Mesenchymal stem cell (in vitro differentiated cells and primary cell): ENCODE data around the gene CYP24A1.

ENCODE experiments used
- DNase-seq: peaks from one replicate; pipeline ENCODE4 v3.0.0-alpha.2; 2013
- H2AFZ ChIP-seq: one replicate; pipeline ENCODE4 v1.6.1; 2013; ENCODE audit warnings: low read depth, mild to moderate bottlenecking, control low read depth, inconsistent platforms, low read length, moderate library complexity
- H2AK5ac ChIP-seq: 2 replicates; pipeline ENCODE4 v1.6.1; 2013; ENCODE audit warnings: low read length, moderate library complexity, mild to moderate bottlenecking, inconsistent platforms; ENCODE audit not compliant: severe bottlenecking
- H2BK120ac ChIP-seq: one replicate; pipeline ENCODE4 v1.6.1; 2013; ENCODE audit warnings: low read depth, mild to moderate bottlenecking, inconsistent platforms, low read length, moderate library complexity
- H2BK12ac ChIP-seq, 2 experiments: one replicate each; pipeline ENCODE4 v1.6.1; 2013; ENCODE audit warnings: inconsistent platforms in 2 of 2, low read length in 2 of 2, mild to moderate bottlenecking in 2 of 2, moderate library complexity in 2 of 2, control low read depth in 1 of 2
- H2BK15ac ChIP-seq: one replicate; pipeline ENCODE4 v1.6.1; 2013; ENCODE audit warnings: mild to moderate bottlenecking, low read depth, inconsistent platforms; ENCODE audit not compliant: poor library complexity, severe bottlenecking
- H2BK5ac ChIP-seq: 2 replicates; pipeline ENCODE4 v1.6.1; 2013; ENCODE audit warnings: low read depth, mild to moderate bottlenecking, low read length, control low read depth, inconsistent platforms; ENCODE audit not compliant: poor library complexity, severe bottlenecking
- H3K14ac ChIP-seq, 2 experiments: one replicate each; pipeline ENCODE4 v1.6.1; 2013; ENCODE audit warnings: inconsistent platforms in 2 of 2, low read length in 2 of 2, control low read depth in 1 of 2, mild to moderate bottlenecking in 1 of 2, moderate library complexity in 1 of 2
- H3K18ac ChIP-seq, 2 experiments: one replicate each; pipeline ENCODE4 v1.6.1; 2013; ENCODE audit warnings: inconsistent platforms in 2 of 2, low read length in 2 of 2, control low read depth in 1 of 2, low read depth in 1 of 2, mild to moderate bottlenecking in 1 of 2
- H3K23ac ChIP-seq, 2 experiments: one replicate each; pipeline ENCODE4 v1.6.1; 2013; ENCODE audit warnings: inconsistent platforms in 2 of 2, low read length in 2 of 2, mild to moderate bottlenecking in 2 of 2, moderate library complexity in 2 of 2, control low read depth in 1 of 2
- H3K27ac ChIP-seq: 2 replicates; pipeline ENCODE4 v1.5.1; 2013; ENCODE audit warnings: mild to moderate bottlenecking, moderate library complexity, low read length, control low read depth, inconsistent platforms; ENCODE audit not compliant: poor library complexity, severe bottlenecking
- H3K27me3 ChIP-seq, 2 experiments: 2 replicates each; pipeline versions ENCODE4 v1.6.1 to v1.7.0; 2013; ENCODE audit warnings: low read length in 2 of 2, mild to moderate bottlenecking in 2 of 2, moderate library complexity in 2 of 2, control low read depth in 1 of 2, inconsistent platforms in 1 of 2; ENCODE audit not compliant: control insufficient read depth in 1 of 2, insufficient read depth in 1 of 2
- H3K36me3 ChIP-seq, 2 experiments: 2 replicates each; pipeline versions ENCODE4 v1.6.1 to v1.7.0; 2013; ENCODE audit warnings: low read length in 2 of 2, control low read depth in 1 of 2, inconsistent platforms in 1 of 2, low read depth in 1 of 2, mild to moderate bottlenecking in 1 of 2; ENCODE audit not compliant: insufficient read depth in 2 of 2, control insufficient read depth in 1 of 2
- H3K4ac ChIP-seq, 2 experiments: one replicate each; pipeline ENCODE4 v1.6.1; 2013; ENCODE audit warnings: inconsistent platforms in 2 of 2, low read length in 2 of 2, mild to moderate bottlenecking in 2 of 2, moderate library complexity in 2 of 2, control low read depth in 1 of 2, low read depth in 1 of 2
- H3K4me1 ChIP-seq: 2 replicates; pipeline ENCODE4 v1.6.1; 2013; ENCODE audit warnings: low read depth, low read length, control low read depth; ENCODE audit not compliant: control insufficient read depth, insufficient read depth
- H3K4me2 ChIP-seq: 2 replicates; pipeline ENCODE4 v1.6.1; 2013; ENCODE audit warnings: low read length, mild to moderate bottlenecking, inconsistent platforms; ENCODE audit not compliant: poor library complexity, severe bottlenecking
- H3K4me3 ChIP-seq, 2 experiments: 2 replicates each; pipeline versions ENCODE4 v1.5.1 to v1.7.0; 2013; ENCODE audit warnings: low read length in 2 of 2, mild to moderate bottlenecking in 2 of 2, control low read depth in 1 of 2, low read depth in 1 of 2; ENCODE audit not compliant: insufficient read depth in 1 of 2
- H3K79me1 ChIP-seq: replicated peaks from 2 replicates; pipeline ENCODE4 v1.6.1; 2013; ENCODE audit warnings: mild to moderate bottlenecking, control low read depth, low read length, inconsistent platforms; ENCODE audit not compliant: poor library complexity, severe bottlenecking
- H3K9ac ChIP-seq: 2 replicates; pipeline ENCODE4 v1.7.0; 2013; ENCODE audit warnings: mild to moderate bottlenecking, low read length, moderate library complexity
- H3K9me3 ChIP-seq: 2 replicates; pipeline ENCODE4 v1.7.0; 2013; ENCODE audit warnings: mild to moderate bottlenecking, low read length; ENCODE audit not compliant: control insufficient read depth
- H4K8ac ChIP-seq: one replicate; pipeline ENCODE4 v1.6.1; 2013; ENCODE audit warnings: inconsistent platforms, mild to moderate bottlenecking, low read length, moderate library complexity
- H4K91ac ChIP-seq: one replicate; pipeline ENCODE4 v1.6.1; 2013; ENCODE audit warnings: mild to moderate bottlenecking, low read length, inconsistent platforms
- WGBS: methylation state at CpG from one replicate; pipeline ENCODE4 v1.1.7; 2013; ENCODE audit warnings: mixed read lengths; 5-methylcytosine and 5-hydroxymethylcytosine counted together

Gene CYP24A1

GRCh38 chr20:54158856-54159418 is 14.8 kb downstream of the CYP24A1 start:
- Histone ChIP-seq H2AFZ (no peak overlapping the region), H2BK15ac (no peak overlapping the region), H4K91ac (no peak overlapping the region), H3K4ac (no peak overlapping the region), H3K27me3 (peaks cover 27 to 44% of the 10 kb centered on the region in 2 experiments), H3K27ac (no peak overlapping the region), H3K4me1 (peaks cover 1% of the 10 kb centered on the region), H3K9me3 (no peaks in the 10 kb centered on the region), H3K23ac (no peak overlapping the region), H2AK5ac (no peak overlapping the region), H3K4me2 (no peak overlapping the region), H3K79me1 (no peaks in the 10 kb centered on the region), H2BK5ac (no peak overlapping the region), H2BK12ac (no peak overlapping the region), H3K36me3 (no peaks in the 10 kb centered on the region), H3K14ac (no peak overlapping the region), H3K9ac (no peak overlapping the region), H3K4me3 (no peak overlapping the region), H2BK120ac (no peak overlapping the region), H4K8ac (no peak overlapping the region), H3K18ac (no peak overlapping the region)
- 90% methylated on average over 5 of the region's 8 CpGs for WGBS
- DNase-seq: no peak

DNA sequence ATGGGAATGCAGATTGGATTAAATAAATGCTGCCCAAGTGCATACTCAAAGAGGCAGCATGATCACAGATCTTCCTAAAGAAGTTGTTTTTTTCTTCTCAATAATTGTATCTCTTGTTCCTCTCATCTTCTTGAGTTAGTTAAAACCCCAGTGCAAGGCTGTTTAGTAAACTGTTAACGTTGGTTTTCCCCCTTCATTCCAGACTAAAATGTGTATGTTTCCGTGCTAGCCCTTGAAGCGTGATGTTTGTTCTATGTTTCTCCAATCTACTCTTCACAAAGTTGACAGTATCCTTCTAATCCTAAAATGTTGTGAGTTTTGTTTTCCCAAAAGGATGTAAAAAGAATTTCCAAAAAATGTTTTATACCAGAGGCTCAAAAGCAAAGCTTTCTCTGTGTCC is 15.6 kb downstream of the CYP24A1 start:
- peaks cover 27 to 39% of the 10 kb centered on the region in 2 experiments for H3K27me3 ChIP-seq
- WGBS: 44% methylated on average over 1 of the region's 3 CpGs

GRCh38 chr20:54156981-54157835 is 16.6 kb downstream of the CYP24A1 start:
- H3K4ac ChIP-seq: no peak overlapping the region
- H2BK15ac ChIP-seq: no peak overlapping the region
- H3K18ac ChIP-seq: no peak overlapping the region
- H3K27me3 ChIP-seq: peaks cover 19 to 29% of the 10 kb centered on the region in 2 experiments
- no peak overlapping the region for H4K8ac ChIP-seq
- H2AK5ac ChIP-seq: no peak overlapping the region
- WGBS: 81% methylated on average over 19 of the region's 19 CpGs
- no peak overlapping the region for H2BK120ac ChIP-seq
- H4K91ac ChIP-seq: no peak overlapping the region
- H3K23ac ChIP-seq: no peak overlapping the region
- no peak overlapping the region for H3K14ac ChIP-seq
- H3K36me3 ChIP-seq: no peaks in the 10 kb centered on the region
- no peaks in the 10 kb centered on the region for H3K9me3 ChIP-seq
- no peaks in the 10 kb centered on the region for H3K79me1 ChIP-seq
- no peaks in the 10 kb centered on the region for H3K4me1 ChIP-seq
- no peak overlapping the region for H2BK5ac ChIP-seq
- no peak for DNase-seq
- no peak overlapping the region for H3K27ac ChIP-seq
- H2BK12ac ChIP-seq: no peak overlapping the region
- H3K4me2 ChIP-seq: no peak overlapping the region
- no peak overlapping the region for H2AFZ ChIP-seq
- no peak overlapping the region for H3K9ac ChIP-seq
- H3K4me3 ChIP-seq: no peak overlapping the region

More for the DNA sequence above, 15.6 kb downstream of the CYP24A1 start:
- H3K9ac ChIP-seq: no peak overlapping the region
- no peak overlapping the region for H3K4ac ChIP-seq
- no peak overlapping the region for H3K4me3 ChIP-seq
- peaks cover 1% of the 10 kb centered on the region for H3K4me1 ChIP-seq
- H3K36me3 ChIP-seq: no peaks in the 10 kb centered on the region
- H2BK120ac ChIP-seq: no peak overlapping the region
- no peak overlapping the region for H3K27ac ChIP-seq
- no peak overlapping the region for H3K23ac ChIP-seq
- H3K79me1 ChIP-seq: no peaks in the 10 kb centered on the region
- H3K18ac ChIP-seq: no peak overlapping the region
- no peak overlapping the region for H4K8ac ChIP-seq
- H2BK12ac ChIP-seq: no peak overlapping the region
- H4K91ac ChIP-seq: no peak overlapping the region
- H3K14ac ChIP-seq: no peak overlapping the region
- H2BK5ac ChIP-seq: no peak overlapping the region
- no peaks in the 10 kb centered on the region for H3K9me3 ChIP-seq
- no peak overlapping the region for H2AK5ac ChIP-seq
- H2BK15ac ChIP-seq: no peak overlapping the region
- no peak overlapping the region for H3K4me2 ChIP-seq
- DNase-seq: no peak
- no peak overlapping the region for H2AFZ ChIP-seq

DNA sequence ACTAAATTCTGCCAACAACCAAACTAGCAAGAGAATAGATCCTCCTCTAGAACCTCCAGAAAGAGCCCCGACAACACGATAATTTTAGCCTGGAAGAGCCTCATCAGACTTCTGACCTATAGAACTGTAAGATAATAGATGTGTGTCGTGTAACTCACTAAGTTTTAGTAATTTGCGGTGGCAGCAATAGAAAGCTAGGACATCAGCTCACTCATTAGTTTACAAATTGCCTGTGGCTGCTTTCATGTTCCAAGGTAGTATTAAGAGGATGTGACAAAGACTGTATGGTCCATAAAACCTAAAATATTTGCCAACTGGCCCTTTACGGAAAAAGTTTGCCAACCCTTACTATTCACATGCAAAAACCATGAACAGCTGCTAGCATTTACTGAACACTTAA is 17.3 kb downstream of the CYP24A1 start:
- H4K8ac ChIP-seq: no peak overlapping the region
- no peak overlapping the region for H4K91ac ChIP-seq
- H3K27me3 ChIP-seq: peaks cover 15 to 24% of the 10 kb centered on the region in 2 experiments
- no peaks in the 10 kb centered on the region for H3K79me1 ChIP-seq
- H3K9me3 ChIP-seq: no peaks in the 10 kb centered on the region
- H3K4me1 ChIP-seq: no peaks in the 10 kb centered on the region
- H3K23ac ChIP-seq: no peak overlapping the region
- H3K36me3 ChIP-seq: no peaks in the 10 kb centered on the region
- no peak overlapping the region for H3K9ac ChIP-seq
- H3K14ac ChIP-seq: no peak overlapping the region
- no peak overlapping the region for H2BK5ac ChIP-seq
- no peak overlapping the region for H3K4ac ChIP-seq
- H2AFZ ChIP-seq: no peak overlapping the region
- DNase-seq: no peak
- no peak overlapping the region for H3K27ac ChIP-seq
- no peak overlapping the region for H3K4me3 ChIP-seq
- no peak overlapping the region for H3K18ac ChIP-seq
- no peak overlapping the region for H2BK15ac ChIP-seq
- H3K4me2 ChIP-seq: no peak overlapping the region
- no peak overlapping the region for H2BK120ac ChIP-seq
- 95% methylated on average over 5 of the region's 5 CpGs for WGBS
- no peak overlapping the region for H2BK12ac ChIP-seq
- H2AK5ac ChIP-seq: no peak overlapping the region
